ENCODE results near the gene RNF223.

- TF ChIP-seq POLR2A (IDR thresholded peaks at IDR 0.05): no peak
- TF ChIP-seq, protein P1, sequence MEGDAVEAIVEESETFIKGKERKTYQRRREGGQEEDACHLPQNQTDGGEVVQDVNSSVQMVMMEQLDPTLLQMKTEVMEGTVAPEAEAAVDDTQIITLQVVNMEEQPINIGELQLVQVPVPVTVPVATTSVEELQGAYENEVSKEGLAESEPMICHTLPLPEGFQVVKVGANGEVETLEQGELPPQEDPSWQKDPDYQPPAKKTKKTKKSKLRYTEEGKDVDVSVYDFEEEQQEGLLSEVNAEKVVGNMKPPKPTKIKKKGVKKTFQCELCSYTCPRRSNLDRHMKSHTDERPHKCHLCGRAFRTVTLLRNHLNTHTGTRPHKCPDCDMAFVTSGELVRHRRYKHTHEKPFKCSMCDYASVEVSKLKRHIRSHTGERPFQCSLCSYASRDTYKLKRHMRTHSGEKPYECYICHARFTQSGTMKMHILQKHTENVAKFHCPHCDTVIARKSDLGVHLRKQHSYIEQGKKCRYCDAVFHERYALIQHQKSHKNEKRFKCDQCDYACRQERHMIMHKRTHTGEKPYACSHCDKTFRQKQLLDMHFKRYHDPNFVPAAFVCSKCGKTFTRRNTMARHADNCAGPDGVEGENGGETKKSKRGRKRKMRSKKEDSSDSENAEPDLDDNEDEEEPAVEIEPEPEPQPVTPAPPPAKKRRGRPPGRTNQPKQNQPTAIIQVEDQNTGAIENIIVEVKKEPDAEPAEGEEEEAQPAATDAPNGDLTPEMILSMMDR (IDR thresholded peaks at IDR 0.05): no peak
Observed at GRCh38 chr1:1114431-1114830, 40.3 kb upstream of the RNF223 start.
